A549 (cell line): ENCODE data around the gene DNAJC5.

Experiments
- CTCF ChIP-seq: fragments of >200 bp; sonication (Bioruptor Twin); formaldehyde crosslinking; IDR thresholded peaks from 3 replicates; pipeline ENCODE4 v1.5.1; 2016
- E2F6 ChIP-seq: IDR thresholded peaks from 2 replicates; pipeline ENCODE4 v1.6.1; 2012; ENCODE audit warnings: low read depth, borderline replicate concordance
- JUNB ChIP-seq: fragments of >200 bp; sonication (Bioruptor Twin); formaldehyde crosslinking; IDR thresholded peaks from 2 replicates; pipeline ENCODE4 v1.6.1; 2016
- KDM1A ChIP-seq: fragments of 200-600 bp; sonication (generic); IDR thresholded peaks from 2 replicates; pipeline ENCODE4 v1.6.1; 2016; ENCODE audit warnings: low read depth, mild to moderate bottlenecking
- MAFK ChIP-seq: fragments of 450-650 bp; IDR thresholded peaks from 2 replicates; pipeline ENCODE4 v1.6.1; 2014; ENCODE audit not compliant: partially characterized antibody
- POLR2A ChIP-seq: IDR thresholded peaks from 2 replicates; pipeline ENCODE4 v1.6.1; 2012; ENCODE audit warnings: mild to moderate bottlenecking, low read length
- SMC3 ChIP-seq: fragments of >200 bp; sonication (Bioruptor Twin); formaldehyde crosslinking; IDR thresholded peaks from 3 replicates; pipeline ENCODE4 v1.6.1; 2018; ENCODE audit warnings: inconsistent platforms

- TF ChIP-seq MAFK, result no peak
- no peak for TF ChIP-seq POLR2A
- TF ChIP-seq E2F6, result no peak
- no peak for TF ChIP-seq JUNB
- no peak for TF ChIP-seq KDM1A
- no peak for TF ChIP-seq SMC3
- no peak for TF ChIP-seq CTCF
These were observed 3.1 kb downstream of the DNAJC5 start for GRCh38 chr20:63897978-63898561.
